Measurements from ENCODE around the gene PRKD2.

Gene PRKD2

DNA sequence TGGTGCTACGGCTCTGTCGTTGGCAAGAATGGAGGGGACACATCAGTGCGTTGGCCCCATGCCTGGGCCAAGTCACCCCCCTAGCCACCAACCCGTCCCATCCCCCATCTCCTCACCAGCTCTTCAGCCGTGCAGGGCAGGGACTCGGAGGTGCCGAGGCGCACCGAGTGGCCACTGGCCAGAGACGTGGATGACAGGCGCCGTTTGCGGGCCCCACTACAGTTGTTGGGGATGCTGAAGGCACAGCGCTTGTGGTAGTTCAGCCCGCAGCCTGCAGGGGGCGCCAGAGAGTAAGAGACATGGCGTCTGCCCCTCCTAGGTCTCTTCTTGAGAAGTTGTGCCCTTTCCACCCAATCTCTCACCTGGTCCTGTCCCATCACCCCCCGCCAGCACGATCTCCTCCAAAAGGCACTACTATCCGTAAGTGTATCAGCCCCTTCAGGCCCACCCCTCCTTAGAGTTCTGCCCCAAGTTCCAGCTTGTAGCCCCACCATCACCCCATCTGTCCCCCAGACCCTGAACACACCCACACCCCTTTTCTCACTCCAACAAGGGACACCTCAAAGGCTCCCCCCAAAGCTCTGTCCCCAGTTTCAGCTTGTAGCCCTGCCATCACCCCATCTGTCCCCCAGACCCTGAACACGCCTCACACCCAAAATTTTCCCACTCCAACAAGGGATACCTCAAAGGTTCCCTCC is 12.4 kb downstream of the PRKD2 start:
- no peak for DNase-seq (ENCODE audit: low spot score)

DNA sequence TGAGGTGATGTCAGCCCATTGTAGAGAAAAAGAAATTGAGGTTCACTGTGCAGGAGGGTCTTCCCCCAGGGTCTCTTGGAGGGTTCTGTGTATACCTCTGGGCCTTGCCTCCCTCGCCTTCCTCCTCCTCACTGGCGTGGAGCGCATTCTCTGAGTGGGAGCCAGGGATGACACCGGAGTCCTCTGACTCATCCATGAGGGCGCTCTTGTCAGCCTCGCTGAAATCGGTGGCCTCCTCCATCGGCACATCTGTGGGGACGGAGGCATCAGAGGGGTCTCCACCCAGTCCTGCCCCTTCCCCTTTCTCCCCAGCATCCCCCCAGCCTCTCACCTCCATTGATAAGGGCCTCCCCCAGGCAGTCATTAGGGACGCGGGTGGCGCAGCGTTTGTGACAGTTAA is 16.2 kb downstream of the PRKD2 start:
- DNase-seq (ENCODE audit: low spot score), result no peak

DNA sequence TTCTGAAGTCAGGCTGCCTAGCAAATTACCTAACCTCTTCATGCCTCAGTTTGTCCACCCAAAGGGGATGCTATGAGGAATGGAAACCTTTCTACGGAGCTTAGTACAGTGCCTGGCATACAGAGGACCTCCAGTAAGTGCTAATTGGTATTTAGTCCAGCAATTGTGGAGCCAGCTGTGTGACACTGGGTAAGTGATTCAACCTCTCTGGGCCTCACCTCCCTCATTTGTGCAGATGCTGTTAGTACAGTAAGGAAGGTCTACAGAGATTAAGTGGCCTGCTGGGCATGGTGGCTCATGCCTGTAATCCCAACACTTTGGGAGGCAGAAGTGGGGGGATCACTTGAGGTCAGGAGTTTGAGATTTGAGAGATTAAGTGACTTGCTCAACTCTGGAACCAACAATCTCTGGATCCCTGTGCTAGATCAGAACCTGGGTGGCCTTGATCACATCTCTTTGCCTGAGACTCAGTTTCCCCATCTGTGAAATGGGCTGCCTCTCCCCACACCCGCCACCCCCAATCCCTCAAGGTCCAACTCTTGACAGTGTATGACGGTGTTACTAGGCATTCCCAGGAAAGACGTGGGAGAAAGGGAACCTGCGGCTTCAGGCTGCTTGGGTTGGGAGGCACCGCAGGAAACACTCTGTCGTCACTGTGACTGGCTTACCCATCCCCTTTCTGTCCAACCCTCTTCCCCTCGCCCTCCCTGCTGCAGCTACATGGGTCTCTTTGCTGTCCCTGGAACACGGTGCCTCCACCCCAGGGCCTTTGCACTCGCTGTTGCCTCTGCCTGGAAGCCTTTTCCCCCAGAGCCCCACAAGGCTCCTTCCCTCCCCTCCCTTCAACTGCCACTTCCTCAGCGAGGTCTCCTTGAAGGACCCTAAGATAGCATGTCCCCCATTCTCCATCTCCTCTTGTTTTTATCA is 18.3 kb downstream of the PRKD2 start:
- no peak for DNase-seq (ENCODE audit: low spot score)

DNA sequence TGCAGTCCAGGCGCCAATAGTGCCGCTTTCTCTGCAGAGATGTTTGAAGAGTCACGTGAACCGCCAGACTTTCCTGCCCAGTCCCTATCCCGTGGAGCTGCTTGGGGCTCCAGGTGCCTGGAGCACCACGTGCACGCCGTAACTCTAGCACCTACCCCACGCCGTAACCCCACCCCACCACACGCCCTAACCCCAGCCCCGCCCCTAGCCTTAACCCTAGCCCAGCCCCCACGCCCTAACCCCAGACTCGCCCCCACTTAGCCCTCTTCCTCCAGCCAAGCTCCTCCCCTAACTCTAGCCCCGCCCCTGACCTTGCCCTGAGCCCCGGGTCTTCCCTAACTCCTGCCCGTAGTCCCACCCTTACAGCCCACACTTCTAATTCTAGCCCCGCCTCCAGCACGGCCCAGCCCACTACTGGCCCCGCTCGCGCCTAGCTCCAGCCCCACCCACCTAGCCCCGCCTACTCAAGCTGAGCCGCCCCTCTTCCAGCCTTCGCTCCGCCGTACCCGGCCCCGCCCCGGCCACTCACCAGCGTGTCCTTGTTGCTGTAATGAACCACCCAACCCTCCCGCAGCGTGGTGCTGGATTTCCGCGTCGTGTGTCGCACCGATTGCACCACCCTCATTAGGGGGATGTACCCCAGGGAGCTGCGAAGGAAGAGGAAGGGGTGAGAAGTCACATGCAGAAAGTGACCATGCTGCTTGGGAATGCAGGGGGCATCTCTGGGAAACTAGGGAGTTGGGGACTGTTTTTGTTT is 19.5 kb downstream of the PRKD2 start:
- peak; percentile 97 for DNase-seq (ENCODE audit: low spot score)

DNA sequence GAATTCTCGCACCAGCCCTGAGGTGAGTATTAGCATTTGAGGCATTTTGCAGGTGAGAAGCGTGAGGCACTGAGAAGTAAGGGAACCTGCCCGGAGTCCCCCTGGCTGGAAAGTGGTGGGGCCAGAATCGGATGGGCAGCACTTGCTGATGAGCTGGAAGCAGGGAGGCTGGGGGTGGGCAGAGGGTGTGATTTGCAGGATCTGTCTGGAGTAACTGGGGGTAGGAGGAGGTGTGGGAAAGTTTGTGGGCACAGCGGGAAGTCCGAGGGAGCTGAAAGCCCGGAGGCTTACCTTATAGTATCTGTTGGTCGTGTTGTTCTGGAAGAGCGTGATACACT is 20.1 kb downstream of the PRKD2 start:
- no peak for DNase-seq (ENCODE audit: low spot score)

DNA sequence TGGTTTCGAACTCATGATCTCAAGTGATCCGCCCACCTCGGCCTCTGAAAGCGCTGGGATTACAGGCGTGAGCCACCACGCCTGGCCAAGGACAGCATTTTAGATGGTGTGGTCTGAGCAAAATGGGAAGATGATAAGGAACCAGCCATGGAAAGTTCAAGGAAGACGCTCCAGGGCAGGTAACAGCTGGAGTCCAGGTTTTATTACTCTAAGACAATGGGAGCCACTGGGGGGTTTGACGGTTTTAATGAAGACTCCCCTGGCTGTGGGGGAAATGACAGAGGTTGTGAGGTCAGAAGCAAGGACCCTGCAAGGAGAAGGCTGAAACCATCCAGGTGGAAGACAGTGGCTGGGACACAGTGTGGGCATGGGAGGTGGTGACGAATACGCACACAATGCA is 20.9 kb downstream of the PRKD2 start:
- no peak for DNase-seq (ENCODE audit: low spot score)

DNA sequence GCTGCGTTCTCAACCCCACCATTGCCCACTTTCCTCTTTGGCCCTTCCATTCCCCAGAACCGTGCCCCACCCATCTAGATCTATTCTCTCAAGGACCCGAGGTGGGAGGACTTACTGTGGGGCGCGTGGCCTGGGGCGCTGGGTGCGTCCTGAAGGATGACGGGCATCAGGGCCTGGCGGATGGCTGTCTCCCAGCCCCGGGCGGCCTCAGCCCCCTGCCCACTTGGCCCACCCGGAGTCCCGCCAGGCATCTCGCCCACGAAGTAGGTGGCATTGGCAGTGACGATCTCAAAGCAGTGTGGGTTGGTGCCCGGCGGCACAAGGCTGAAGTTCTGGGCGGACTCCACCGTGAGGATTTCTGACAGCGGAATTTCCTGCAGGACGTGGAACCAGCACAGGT is 23.2 kb downstream of the PRKD2 start:
- no peak for DNase-seq (ENCODE audit: low spot score)

DNA sequence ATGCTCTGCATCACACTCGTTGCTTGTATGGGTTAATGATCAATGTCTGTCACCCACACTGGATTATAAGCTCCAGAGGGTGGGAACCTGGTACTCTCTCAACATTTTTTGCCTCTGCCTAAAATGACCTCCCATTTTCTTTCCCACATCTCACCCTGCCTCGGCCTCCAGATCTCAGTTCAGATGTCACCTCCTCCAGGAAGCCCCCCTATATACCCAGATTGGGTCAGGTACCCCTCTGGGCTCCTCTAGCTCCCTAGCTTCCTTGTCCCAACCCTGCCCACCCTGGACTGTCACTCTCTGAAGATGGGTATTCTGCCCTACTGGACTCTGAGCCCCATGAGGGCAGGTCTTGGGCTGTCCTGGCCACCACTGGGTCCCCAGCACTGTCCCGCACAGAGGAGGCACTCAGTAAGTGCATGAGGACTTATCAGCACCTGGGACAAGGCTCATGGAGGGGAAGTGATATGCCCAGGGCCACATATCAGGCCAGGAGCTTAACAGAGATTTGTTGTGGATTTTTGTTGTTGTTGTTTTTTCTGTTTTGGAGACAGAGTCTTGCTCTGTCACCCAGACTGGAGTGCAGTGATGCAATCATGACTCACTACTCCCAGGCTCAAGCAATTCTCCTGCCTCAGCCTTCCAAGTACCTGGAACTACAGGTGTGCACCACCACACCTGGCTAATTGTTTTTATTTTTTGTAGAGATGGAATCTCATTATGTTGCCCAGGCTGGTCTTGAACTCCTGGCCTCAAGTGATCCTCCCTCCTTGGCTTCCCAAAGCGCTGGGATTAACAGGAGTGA is 23.8 kb downstream of the PRKD2 start:
- no peak for DNase-seq (ENCODE audit: low spot score)

DNA sequence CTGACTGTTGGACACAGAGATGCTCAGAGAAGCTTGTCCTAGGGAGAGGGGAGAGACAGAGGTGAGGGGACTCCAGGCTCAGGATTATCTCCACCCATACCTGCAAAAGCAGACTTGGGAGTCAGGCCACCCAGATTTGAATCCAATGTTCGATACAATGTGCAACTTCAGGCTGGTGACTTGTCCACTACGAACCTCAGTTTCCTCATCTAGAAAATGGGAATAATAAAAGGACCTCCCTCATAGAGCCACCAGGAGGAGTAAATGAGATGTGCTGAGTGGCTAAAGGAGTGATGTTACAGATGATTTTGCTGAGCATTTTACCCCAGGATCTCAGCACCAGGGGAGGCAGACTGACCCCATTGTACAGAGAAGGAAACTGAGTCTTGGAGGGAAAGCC is 25.0 kb downstream of the PRKD2 start:
- DNase-seq (ENCODE audit: low spot score), result no peak

DNA sequence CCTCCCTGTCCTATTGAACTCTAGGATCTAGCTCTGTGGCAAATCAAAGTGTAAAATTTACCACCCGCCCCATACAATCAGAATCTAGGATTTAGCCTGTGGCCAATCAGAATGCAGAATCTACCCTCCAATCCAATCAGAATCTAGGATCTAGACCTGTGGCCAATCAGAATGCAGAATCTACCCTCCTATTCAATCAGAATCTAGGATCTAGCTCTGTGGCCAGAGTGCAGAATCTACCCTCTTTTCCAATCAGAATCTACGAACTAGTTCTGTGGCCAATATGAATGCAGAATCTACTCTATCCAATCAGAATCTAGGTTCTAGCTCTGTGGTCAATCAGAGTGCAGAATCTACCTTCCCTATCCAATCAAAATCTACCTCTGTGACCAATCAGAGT is 25.8 kb downstream of the PRKD2 start:
- no peak for DNase-seq (ENCODE audit: low spot score)

DNA sequence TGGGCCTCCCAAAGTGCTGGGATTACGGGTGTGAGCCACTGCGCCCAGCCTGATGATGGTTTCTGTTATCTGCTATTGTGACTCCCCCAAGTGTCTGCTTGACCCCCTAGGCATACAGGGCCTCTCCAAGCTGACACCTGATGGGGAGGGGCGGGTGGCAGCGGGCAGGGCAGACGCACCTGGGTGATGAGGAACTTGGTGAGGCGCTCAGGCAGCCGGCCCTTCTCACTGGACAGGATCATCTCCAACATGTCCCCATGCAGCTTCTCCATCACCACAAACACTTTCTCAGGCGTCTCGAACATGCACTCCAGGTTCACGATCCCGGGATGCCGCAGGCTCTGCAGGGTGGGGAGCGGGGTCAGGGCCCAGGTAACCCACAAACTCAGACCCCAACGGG is 27.6 kb downstream of the PRKD2 start:
- DNase-seq (ENCODE audit: low spot score), result no peak

DNA sequence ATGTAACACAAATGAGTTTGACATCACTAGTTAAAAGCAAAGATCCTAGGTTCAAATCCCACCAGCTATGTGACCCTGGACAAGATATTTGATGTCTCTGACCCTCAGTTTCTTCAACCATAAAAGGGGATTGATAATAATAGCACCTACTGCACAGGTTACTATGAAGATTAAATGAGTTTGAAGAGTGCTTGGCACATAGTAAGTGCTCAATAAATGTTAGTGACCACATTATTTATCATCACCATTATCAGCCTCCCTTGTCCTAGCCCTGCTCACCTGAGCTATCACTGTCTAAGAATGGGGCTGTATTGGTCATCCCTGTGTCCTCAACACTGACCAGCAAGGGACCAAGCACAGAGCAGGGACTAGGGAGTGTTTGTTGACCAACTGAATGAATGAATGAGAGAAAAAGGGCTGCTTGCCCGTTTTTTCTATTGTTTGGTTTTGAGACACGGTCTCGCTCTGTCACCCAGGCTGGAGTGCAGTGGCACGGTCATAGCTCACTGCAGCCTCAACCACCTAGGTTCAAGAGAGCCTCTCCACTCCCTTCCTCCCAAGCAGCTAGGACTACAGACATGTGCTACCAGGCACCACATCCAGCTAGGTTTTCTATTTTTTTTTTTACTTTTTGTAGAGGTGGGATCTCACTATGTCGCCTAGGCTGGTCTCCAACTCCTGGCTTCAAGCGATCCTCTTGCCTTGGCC is 29.3 kb downstream of the PRKD2 start:
- no peak for DNase-seq (ENCODE audit: low spot score)

DNA sequence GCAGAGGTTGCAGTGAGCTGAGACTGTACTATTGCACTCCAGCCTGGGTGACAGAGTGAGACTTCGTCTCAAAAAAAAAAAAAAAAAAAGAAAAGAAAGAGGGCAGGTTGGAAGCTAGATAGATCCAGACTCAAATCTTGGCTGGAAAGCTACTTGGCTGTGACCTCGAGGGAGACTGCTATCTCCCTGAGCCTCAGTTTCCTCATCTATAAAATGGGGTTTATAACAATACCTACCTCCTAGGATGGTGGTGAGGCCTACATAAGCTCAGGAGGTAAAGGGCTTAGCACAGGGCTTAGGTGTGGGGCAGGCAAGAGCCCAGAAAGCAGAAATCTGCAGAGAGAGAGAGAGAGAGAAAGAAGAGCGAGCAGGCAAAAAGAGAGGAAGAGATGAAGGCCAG is 31.7 kb downstream of the PRKD2 start:
- DNase-seq (ENCODE audit: low spot score), result no peak

DNA sequence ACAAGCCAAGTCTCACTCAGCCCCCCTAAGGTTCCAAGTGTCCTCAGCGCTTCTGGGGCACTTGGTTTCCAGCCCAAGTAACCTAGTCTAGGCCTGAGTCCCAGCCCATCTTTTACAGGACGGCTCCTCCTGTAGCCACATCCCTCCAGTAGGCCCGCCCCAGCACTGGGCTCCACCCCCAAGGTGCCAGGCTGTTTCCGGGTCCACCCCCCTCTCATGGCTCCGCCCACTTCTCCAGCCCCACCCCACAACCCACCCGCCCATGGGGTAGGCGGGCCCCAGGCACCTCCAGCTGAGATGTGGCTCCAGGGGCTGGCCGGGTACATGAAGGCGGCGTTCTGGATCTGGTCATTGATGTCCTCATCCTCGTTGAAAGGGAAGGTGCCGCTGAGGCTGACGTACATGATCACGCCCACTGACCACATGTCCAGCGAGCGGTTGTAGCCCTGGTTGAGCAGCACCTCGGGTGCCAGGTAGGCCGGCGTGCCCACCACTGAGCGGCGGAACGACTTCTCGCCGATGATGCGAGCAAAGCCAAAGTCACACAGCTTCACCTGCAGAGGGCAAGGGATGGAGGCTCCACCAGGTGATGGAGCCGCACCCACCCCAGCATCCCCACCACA is 38.7 kb downstream of the PRKD2 start:
- DNase-seq (ENCODE audit: low spot score), result no peak

DNA sequence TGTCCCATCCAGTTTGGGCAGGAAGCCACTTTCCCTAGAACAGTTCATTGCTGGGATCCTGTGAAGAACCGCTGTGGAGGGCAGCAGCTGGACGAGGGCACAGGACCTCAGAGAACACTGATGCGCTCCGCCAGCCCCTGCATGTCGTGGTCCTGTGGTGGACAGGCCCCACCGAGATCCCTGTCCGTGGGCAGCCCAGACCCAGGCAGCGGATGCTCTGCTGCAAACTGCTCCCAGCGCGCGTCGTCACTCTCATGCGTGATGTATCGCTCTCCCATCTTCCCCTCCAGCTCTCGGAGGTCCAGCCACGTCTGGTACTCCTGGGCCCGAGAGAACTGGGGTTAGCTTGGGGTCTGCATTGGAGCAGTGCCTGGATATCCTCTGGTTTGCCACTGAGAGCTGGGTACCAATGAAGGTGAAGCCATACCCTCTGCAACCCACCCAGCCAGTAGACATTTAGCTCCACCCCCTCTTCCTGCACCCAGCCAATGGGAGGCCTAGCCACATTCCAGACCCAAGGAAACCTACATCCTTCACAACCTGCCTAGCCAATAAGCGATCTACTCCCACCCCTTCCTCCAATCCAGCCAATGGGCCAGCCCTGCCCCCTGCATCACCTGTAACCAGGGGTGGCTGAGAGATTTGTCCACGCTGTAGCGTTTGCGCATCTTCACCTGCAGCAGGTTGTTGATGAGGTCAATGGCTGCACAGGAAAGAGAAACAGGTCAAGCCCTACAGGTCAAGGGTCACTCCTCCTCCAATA is 42.3 kb downstream of the PRKD2 start:
- DNase-seq (ENCODE audit: low spot score), result peak; percentile 72

DNA sequence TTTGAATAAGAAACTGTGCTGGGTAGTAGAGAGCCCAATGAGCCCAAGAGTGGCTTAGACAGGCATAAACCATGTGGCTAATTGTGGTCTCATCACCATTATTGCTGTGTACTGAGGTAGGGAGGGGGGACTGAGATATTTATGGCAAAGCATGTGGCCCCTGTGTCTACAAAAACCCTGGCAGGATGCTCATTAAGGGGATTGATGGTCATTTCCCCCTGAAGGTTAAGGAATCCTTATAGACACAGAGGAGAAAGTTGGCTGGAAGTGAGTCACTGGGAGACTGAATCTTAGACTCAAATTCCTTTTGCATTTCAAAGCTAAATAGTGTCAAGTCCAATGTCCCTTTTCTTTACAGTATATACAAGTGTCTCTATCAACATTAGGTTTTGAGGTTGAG is 46.1 kb downstream of the PRKD2 start:
- no peak for DNase-seq (ENCODE audit: low spot score)

DNA sequence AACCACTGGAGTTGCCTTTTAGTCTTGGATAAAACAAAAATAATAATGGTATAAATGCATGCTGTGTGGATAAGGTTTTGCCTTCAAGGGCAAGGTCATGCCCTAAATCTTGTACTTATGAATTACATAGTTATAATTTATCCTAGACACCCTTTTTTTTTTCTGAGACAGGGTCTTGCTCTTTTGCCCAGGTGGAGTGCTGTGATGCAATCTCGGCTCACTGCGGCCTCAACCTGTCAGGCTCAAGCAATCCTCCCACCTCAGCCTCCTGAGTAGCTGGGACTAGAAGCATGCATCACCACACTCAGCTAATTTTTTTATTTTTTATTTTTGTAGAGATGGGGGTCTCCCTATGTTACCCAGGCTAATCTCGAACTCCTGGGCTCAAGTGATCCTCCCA is 48.3 kb downstream of the PRKD2 start:
- no peak for DNase-seq (ENCODE audit: low spot score)

DNA sequence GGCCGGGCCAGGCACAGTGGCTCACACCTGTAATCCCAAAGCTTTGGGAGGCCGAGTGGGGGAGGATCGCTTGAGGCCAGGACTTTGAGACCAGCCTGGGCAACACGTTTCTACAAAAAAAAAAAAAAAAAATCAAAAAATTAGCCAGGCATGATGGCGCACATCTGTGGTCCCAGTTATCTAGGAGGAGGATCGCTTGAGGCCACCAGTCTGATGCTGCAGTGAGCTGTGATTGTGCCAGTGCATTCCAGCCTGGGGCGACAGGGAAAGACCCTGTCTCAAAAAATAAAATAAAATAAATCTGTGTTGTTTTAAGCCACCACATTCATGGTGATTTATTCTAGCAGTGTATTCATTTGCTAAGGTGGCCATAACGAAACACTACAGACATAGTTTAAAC is 51.8 kb downstream of the PRKD2 start:
- DNase-seq (ENCODE audit: low spot score), result no peak

DNA sequence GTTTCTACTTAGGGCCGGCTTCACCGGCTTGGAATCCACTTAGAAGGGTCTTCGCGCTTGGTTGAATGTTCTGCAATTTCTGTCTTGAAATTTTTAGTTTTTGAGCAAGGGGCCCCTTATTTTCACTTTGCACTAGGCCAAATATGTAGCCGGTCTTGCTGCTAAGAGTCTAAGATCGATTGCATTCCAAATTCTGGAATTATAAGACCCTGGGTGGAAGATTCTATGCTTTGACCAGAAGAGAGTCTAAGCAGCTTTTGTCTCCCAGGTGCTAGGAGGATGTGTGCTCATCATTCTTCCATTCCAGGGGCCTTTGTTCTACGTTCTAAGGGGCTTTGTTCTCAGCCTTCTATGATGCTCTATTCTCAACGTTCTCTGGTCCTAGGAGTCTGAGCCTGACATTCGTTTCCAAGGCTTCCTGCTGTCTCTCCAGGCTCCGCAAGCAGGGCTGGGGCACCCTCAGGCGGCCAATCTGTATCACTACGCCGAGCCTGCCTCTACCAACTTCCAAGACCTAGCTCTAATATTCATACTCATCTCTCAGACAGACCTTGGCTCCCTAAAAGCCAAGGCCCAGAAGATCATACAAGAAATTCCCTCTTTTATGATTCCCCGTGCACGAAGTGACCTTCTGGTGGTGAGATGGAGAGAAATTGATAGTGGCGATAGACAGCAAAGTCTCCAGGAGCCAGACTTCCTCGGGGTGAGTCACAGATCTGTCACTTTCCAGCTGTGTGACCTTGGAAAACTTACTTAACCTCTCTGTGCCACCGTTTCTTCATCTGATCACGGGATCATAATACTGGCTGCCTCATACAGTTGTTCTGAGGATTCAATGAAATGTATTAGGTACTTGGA is 55.0 kb downstream of the PRKD2 start:
- DNase-seq (ENCODE audit: low spot score), result peak; percentile 93

All from SW480 (cell line).